ENCODE data around the gene HOXA7. TPM values are rescaled to one million over a fixed set of nuclear protein-coding genes. Genes with fewer than 3 reads are reported as not detected.

Gene HOXA7
- total and polyA plus RNA-seq, 2 of the 8 experiments (the other 6 are each of a cell fraction or from before 2014, with no cell fraction given): 0.03 TPM; not detected in 1

DNA sequence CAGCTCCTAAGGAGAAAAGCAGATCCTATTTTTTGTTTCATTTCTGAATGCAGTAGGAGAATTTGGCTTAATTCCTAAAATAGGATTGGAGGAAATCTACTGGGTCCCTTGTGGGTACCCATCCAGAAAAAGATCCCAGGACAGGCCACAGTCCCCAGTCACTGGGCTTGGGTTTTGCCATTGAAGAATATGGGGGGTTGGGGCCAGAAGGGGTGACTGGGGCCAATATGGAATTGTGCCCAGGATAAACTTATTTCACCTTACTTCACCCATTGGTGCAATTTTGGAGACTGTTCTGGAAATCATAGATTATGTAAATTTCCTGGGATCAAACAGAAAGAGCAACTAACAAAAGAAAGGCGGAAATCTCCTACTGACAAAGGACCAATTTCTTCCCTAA is 18.0 kb downstream of the HOXA7 start:
- Histone ChIP-seq H2AK5ac (ENCODE audit: low read depth, low read length) (no peak overlapping the region), H3K4me3 (ENCODE audit: extremely low read depth in 1 of 4, insufficient read depth in 2 of 4, low read depth in 3 of 4, low read length in 4 of 4) (no peak overlapping the region), H2AFZ (ENCODE audit: low read length) (no peak overlapping the region), H3K4ac (replicated peaks; ENCODE audit: insufficient read length, low read depth, low read length) (no peak overlapping the region), H3K23ac (ENCODE audit: insufficient read length) (no peak overlapping the region), H3K14ac (ENCODE audit: insufficient read length) (no peak overlapping the region), H3K79me2 (ENCODE audit: control insufficient read depth in 1 of 2, insufficient read depth in 2 of 2, low read length in 2 of 2) (no peaks in the 10 kb centered on the region), H3K4me1 (replicated peaks in 1 of 4; ENCODE audit: control insufficient read depth in 3 of 4, insufficient read depth in 4 of 4, low read length in 3 of 4) (peaks cover 0 to 6% (median 3%) of the 10 kb centered on the region in 4 experiments; a peak in 4 of 7 replicates), H4K5ac (ENCODE audit: insufficient read length, low read depth, low read length) (no peak overlapping the region), H4K8ac (ENCODE audit: extremely low read depth, insufficient read depth, low read length) (no peak overlapping the region), H3K23me2 (ENCODE audit: low read depth, low read length) (peaks cover 8% of the 10 kb centered on the region), H3K27me3 (replicated peaks in 1 of 4; ENCODE audit: control insufficient read depth in 3 of 4, extremely low read depth in 1 of 4, insufficient read depth in 3 of 4, low read length in 3 of 4) (peaks cover 98 to 100% (median 100%) of the 10 kb centered on the region in 4 experiments), H3K9me3 (ENCODE audit: insufficient read depth in 2 of 2, low read depth in 1 of 2, low read length in 1 of 2) (no peaks in the 10 kb centered on the region), H3K9ac (replicated peaks in 1 of 4; ENCODE audit: extremely low read depth in 1 of 4, low read depth in 3 of 4, low read length in 3 of 4) (no peak overlapping the region), H3K56ac (replicated peaks; ENCODE audit: insufficient read length, low read depth, low read length) (no peak overlapping the region), H2BK20ac (ENCODE audit: low read length) (no peak overlapping the region), H2BK15ac (ENCODE audit: low read length) (no peak overlapping the region), H3K36me3 (ENCODE audit: control insufficient read depth in 2 of 4, insufficient read depth in 4 of 4, low read length in 3 of 4) (peaks cover 0 to 10% (median 0%) of the 10 kb centered on the region in 4 experiments; a peak in 1 of 8 replicates), H4K20me1 (replicated peaks in 1 of 2; ENCODE audit: control insufficient read depth in 1 of 2, insufficient read depth in 2 of 2, low read length in 2 of 2) (peaks cover 18 to 21% of the 10 kb centered on the region in 2 experiments), H2BK12ac (ENCODE audit: low read depth, low read length) (no peak overlapping the region), H2BK5ac (ENCODE audit: low read depth, low read length) (no peak overlapping the region), H3K27ac (ENCODE audit: low read depth, low read length) (no peak overlapping the region), H3K79me1 (ENCODE audit: low read depth, low read length) (no peaks in the 10 kb centered on the region), H3K18ac (ENCODE audit: extremely low read depth, low read length) (no peak overlapping the region), H3K4me2 (ENCODE audit: insufficient read depth in 1 of 2, low read depth in 2 of 2, low read length in 2 of 2) (no peak overlapping the region), H2BK120ac (replicated peaks; ENCODE audit: low read depth, low read length) (no peak overlapping the region), H4K91ac (replicated peaks; ENCODE audit: insufficient read length, low read length) (no peak overlapping the region)
- WGBS, 2 experiments (ENCODE audit: extremely low coverage in 1 of 2, insufficient coverage in 1 of 2, insufficient read length in 1 of 2, insufficient replicate concordance in 2 of 2, low coverage in 1 of 2, low lambda C conversion rate in 2 of 2, missing lambda C conversion rate in 1 of 2): 36% methylated on average over 1 of the region's 1 CpG; no CpG with 5 or more reads in 1 of the 2 experiments
- no peak for DNase-seq (ENCODE audit: low read depth in 1 of 2, low spot score in 2 of 2)
- FAIRE-seq: no peak
- POLR2A ChIA-PET (ENCODE audit: partially characterized antibody): no interaction called here
- CTCF ChIA-PET (ENCODE audit: partially characterized antibody): no interaction called here
- TF ChIP-seq, protein P1, sequence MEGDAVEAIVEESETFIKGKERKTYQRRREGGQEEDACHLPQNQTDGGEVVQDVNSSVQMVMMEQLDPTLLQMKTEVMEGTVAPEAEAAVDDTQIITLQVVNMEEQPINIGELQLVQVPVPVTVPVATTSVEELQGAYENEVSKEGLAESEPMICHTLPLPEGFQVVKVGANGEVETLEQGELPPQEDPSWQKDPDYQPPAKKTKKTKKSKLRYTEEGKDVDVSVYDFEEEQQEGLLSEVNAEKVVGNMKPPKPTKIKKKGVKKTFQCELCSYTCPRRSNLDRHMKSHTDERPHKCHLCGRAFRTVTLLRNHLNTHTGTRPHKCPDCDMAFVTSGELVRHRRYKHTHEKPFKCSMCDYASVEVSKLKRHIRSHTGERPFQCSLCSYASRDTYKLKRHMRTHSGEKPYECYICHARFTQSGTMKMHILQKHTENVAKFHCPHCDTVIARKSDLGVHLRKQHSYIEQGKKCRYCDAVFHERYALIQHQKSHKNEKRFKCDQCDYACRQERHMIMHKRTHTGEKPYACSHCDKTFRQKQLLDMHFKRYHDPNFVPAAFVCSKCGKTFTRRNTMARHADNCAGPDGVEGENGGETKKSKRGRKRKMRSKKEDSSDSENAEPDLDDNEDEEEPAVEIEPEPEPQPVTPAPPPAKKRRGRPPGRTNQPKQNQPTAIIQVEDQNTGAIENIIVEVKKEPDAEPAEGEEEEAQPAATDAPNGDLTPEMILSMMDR (IDR thresholded peaks at IDR 0.05; ENCODE audit: control extremely low read depth in 1 of 3, insufficient read depth in 1 of 3, low read depth in 1 of 3, low read length in 3 of 3): no peak
- TF ChIP-seq CHD1 (IDR thresholded peaks at IDR 0.05; ENCODE audit: low read depth, low read length) (no peak), SIN3A (conservative IDR thresholded peaks at IDR 0.05 in 1 of 2, IDR thresholded peaks at IDR 0.05 in 1 of 2; ENCODE audit: low read depth in 1 of 2, low read length in 2 of 2) (no peak), CHD2 (IDR thresholded peaks at IDR 0.05; ENCODE audit: low read length) (no peak), TAF1 (IDR thresholded peaks at IDR 0.05; ENCODE audit: low read depth, low read length) (no peak), RAD21 (IDR thresholded peaks at IDR 0.05 in 1 of 2, conservative IDR thresholded peaks at IDR 0.05 in 1 of 2; ENCODE audit: low read depth in 2 of 2, low read length in 2 of 2) (no peak), GABPA (IDR thresholded peaks at IDR 0.05; ENCODE audit: borderline replicate concordance, insufficient read depth, low read length) (no peak), CTBP2 (IDR thresholded peaks at IDR 0.05; ENCODE audit: borderline replicate concordance, insufficient read depth, insufficient read length, low read length) (no peak), SIX5 (IDR thresholded peaks at IDR 0.05; ENCODE audit: low read depth, low read length) (no peak)
- TF ChIP-seq, protein P2, sequence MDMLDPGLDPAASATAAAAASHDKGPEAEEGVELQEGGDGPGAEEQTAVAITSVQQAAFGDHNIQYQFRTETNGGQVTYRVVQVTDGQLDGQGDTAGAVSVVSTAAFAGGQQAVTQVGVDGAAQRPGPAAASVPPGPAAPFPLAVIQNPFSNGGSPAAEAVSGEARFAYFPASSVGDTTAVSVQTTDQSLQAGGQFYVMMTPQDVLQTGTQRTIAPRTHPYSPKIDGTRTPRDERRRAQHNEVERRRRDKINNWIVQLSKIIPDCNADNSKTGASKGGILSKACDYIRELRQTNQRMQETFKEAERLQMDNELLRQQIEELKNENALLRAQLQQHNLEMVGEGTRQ (IDR thresholded peaks at IDR 0.05; ENCODE audit: low read length): no peak

All from H1 (cell line).